Measurements from ENCODE around the gene LONP1.

LONP1 gene

GRCh38 chr19:5642204-5642603, 77.7 kb downstream of the LONP1 start:
- no peak for FAIRE-seq
